Measurements from ENCODE around the gene ARHGAP22.

ARHGAP22 gene

DNA sequence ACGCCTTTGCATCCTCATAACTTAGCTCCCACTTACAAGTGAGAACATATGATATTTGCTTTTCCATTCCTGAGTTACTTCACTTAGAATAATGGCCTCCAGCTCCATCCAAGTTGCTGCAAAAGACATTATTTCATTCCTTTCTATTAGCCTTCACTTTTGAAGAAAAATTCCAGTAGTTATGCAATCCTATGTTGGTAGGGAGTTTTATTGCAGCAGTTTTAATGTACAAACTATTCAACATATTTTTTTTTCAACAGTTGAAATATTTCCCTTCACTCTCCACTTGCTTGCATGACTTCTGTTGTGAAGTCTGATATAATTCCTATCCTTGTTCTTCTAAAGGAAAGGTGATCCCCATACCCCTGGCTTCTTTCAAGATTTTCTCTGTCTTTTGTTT is 27.3 kb upstream of the ARHGAP22 start:
- no peaks in the 10 kb centered on the region for H3K9me3 ChIP-seq (ENCODE audit: control insufficient read depth, low read length)
- H3K4me1 ChIP-seq (ENCODE audit: control insufficient read depth, insufficient read depth, low read length), result peaks cover 21% of the 10 kb centered on the region
- H3K4me3 ChIP-seq (ENCODE audit: low read length), result no peak overlapping the region
- no peaks in the 10 kb centered on the region for H3K36me3 ChIP-seq (ENCODE audit: control insufficient read depth, insufficient read depth, low read length, severe bottlenecking)
- no peaks in the 10 kb centered on the region for H3K27me3 ChIP-seq (replicated peaks; ENCODE audit: control insufficient read depth, insufficient read depth, low read length)
- no peak overlapping the region for H3K9ac ChIP-seq (ENCODE audit: low read length)
- DNase-seq (ENCODE audit: low read depth), result peak; percentile 77

DNA sequence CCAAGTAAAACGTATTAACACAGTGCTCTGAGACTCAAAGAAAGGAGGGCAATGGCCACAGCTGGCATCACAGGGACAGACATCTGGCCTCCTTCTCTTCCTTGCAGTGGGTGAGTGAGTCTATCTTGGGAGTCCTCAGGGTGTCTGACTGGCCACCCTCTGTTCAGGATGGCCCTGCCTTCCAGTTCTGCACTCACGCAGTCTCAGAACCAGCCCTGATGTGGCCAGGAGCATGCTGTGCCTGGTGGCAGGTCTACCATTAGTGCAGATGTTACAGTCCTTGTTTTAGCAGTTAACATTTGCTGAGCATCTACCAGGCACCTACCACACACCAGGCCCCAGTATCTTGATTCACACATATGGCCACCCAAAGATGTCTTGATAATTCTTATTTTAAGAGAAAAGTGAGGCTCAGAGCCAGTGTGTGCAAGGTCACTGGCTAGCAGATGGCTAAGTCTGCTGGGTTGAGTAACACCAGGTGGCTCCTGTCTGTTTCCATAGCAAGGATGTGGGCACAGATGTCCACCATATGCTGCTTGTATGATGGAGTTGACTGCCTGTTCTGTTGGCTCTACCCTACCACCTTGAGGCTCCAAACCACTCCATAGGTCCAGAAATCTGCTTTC is 23.2 kb upstream of the ARHGAP22 start:
- no peaks in the 10 kb centered on the region for H3K36me3 ChIP-seq (ENCODE audit: control insufficient read depth, insufficient read depth, low read length, severe bottlenecking)
- peaks cover 7% of the 10 kb centered on the region for H3K4me1 ChIP-seq (ENCODE audit: control insufficient read depth, insufficient read depth, low read length)
- no peak overlapping the region for H3K4me3 ChIP-seq (ENCODE audit: low read length)
- no peak overlapping the region for H3K9ac ChIP-seq (ENCODE audit: low read length)
- no peaks in the 10 kb centered on the region for H3K9me3 ChIP-seq (ENCODE audit: control insufficient read depth, low read length)
- no peaks in the 10 kb centered on the region for H3K27me3 ChIP-seq (replicated peaks; ENCODE audit: control insufficient read depth, insufficient read depth, low read length)
- DNase-seq (ENCODE audit: low read depth), result no peak

DNA sequence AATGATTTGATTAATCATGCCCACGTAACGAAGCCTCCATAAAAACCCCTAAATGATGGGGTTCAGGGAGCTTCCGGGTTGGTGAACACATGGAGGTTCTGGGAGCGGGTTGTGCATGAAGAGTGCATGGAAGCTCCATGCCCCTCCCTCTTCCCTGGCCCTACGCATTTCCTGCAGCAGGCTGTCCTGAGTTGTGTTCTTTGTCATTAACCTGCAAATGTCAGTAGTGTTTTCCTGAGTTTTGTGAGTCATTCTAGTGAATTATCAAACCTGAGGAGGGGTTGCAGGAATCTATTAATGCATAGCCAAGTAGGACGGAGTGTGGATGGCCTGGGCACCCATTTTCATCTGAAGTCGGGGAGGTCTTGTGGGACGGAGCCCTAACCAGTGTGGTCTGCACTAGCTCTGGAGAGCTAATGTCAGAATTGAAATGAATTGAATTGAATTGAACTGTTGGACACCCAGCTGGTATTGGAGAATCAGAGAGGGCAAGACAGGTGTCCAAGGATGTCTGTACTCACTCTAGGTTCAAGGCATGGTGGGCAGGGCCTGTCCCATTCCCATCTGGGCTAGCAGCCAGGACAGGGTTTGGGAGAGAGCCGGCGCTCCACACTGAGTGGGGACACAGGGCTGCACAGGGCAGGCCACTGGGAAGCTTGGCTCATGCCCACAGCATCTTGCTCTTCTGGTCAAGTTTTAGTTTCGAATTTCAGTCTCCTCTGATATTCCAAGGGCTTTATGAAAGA is 22.3 kb upstream of the ARHGAP22 start:
- Histone ChIP-seq H3K9me3 (ENCODE audit: control insufficient read depth, low read length) (peaks cover under 1% of the 10 kb centered on the region), H3K9ac (ENCODE audit: low read length) (no peak overlapping the region), H3K36me3 (ENCODE audit: control insufficient read depth, insufficient read depth, low read length, severe bottlenecking) (no peaks in the 10 kb centered on the region), H3K4me3 (ENCODE audit: low read length) (no peak overlapping the region), H3K27me3 (replicated peaks; ENCODE audit: control insufficient read depth, insufficient read depth, low read length) (no peaks in the 10 kb centered on the region), H3K4me1 (ENCODE audit: control insufficient read depth, insufficient read depth, low read length) (no peaks in the 10 kb centered on the region)
- DNase-seq (ENCODE audit: low read depth), result no peak

DNA sequence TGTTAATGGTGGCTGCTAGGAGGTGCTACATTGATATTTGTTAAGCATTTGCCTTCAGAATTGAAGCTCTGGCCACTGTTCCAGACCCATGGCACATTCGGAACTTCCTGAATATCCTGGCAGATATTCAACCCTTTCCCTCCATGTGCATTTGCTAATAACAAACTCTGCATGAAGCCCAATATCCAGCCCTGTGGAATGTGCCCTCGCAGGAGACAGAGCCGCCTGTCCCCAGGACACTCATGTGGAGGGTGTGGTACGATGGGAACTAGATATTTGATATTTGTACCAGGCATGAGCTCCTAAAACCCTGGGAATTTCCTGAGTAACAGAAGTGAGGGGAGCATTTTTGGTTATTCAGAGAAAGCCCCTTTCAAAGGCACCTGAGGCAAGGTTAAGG is 21.6 kb upstream of the ARHGAP22 start:
- Histone ChIP-seq H3K9ac (ENCODE audit: low read length) (no peak overlapping the region), H3K36me3 (ENCODE audit: control insufficient read depth, insufficient read depth, low read length, severe bottlenecking) (no peaks in the 10 kb centered on the region), H3K9me3 (ENCODE audit: control insufficient read depth, low read length) (peaks cover 7% of the 10 kb centered on the region), H3K27me3 (replicated peaks; ENCODE audit: control insufficient read depth, insufficient read depth, low read length) (no peaks in the 10 kb centered on the region), H3K4me1 (ENCODE audit: control insufficient read depth, insufficient read depth, low read length) (no peaks in the 10 kb centered on the region), H3K4me3 (ENCODE audit: low read length) (no peak overlapping the region)
- DNase-seq (ENCODE audit: low read depth), result no peak

DNA sequence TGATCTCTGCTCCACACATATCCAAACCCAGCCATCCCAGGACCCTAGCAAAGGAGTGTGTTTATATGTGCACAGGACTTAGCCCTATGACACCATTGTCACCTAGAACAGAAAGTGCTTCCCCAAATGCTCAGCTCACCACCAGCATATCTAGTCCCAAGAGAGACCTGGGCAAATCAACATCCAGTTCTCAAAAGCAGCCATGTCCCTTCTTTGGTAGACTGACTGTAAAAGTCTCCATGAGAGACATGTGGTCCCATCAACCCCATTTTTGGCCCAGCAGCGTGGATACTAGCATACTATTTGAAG is 20.9 kb upstream of the ARHGAP22 start:
- DNase-seq (ENCODE audit: low read depth), result no peak
- H3K9me3 ChIP-seq (ENCODE audit: control insufficient read depth, low read length), result peaks cover 7% of the 10 kb centered on the region
- H3K36me3 ChIP-seq (ENCODE audit: control insufficient read depth, insufficient read depth, low read length, severe bottlenecking), result no peaks in the 10 kb centered on the region
- H3K4me3 ChIP-seq (ENCODE audit: low read length), result no peak overlapping the region
- H3K9ac ChIP-seq (ENCODE audit: low read length), result no peak overlapping the region
- H3K27me3 ChIP-seq (replicated peaks; ENCODE audit: control insufficient read depth, insufficient read depth, low read length), result no peaks in the 10 kb centered on the region
- no peaks in the 10 kb centered on the region for H3K4me1 ChIP-seq (ENCODE audit: control insufficient read depth, insufficient read depth, low read length)

DNA sequence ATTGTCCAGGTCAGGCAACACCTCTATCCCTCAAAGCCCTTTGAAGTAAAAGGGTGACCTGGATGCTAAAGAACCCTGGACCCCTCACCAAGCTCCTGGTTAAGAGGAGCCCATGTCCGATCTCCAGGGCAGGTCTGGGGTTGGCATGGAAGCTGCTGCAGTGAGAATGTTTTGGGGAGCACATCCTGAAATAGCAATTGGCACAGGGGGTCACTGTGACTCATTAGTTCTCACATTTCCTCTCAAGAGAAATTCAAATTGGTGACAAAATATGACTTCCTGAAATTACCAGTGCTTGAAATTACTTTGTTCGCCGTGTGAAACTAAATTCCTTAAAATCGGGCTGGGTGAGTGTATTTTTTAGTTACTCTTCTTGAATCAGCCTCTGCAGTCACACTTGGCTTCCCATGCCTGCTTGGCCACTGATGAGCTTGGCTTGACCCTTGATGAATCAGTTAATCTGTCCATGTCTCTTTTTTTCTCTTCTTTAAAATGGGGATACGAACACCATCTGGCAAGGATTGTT is 18.8 kb upstream of the ARHGAP22 start:
- no peaks in the 10 kb centered on the region for H3K4me1 ChIP-seq (ENCODE audit: control insufficient read depth, insufficient read depth, low read length)
- no peaks in the 10 kb centered on the region for H3K36me3 ChIP-seq (ENCODE audit: control insufficient read depth, insufficient read depth, low read length, severe bottlenecking)
- H3K27me3 ChIP-seq (replicated peaks; ENCODE audit: control insufficient read depth, insufficient read depth, low read length), result no peaks in the 10 kb centered on the region
- H3K4me3 ChIP-seq (ENCODE audit: low read length), result no peak overlapping the region
- peaks cover 7% of the 10 kb centered on the region for H3K9me3 ChIP-seq (ENCODE audit: control insufficient read depth, low read length)
- DNase-seq (ENCODE audit: low read depth), result no peak
- H3K9ac ChIP-seq (ENCODE audit: low read length), result no peak overlapping the region

DNA sequence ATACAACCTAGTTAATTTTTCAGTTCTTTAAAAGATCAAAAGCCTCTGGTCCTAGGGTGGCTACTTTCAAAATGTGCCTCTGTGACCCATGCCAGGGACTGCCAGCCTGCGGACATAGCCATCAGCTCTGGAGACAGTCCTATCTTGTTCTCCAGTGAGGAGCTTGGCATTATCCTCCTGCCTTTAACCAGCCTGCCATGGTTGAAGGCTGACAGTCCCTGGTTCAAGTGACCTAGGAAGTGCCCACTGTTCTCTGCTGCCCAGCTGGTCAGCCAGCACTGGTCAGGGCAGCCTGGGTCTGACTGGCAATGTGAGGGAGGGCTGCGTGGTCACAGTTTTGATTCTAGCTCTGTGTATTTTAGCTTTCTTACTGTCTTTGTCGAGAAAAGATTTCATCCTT is 18.1 kb upstream of the ARHGAP22 start:
- no peaks in the 10 kb centered on the region for H3K27me3 ChIP-seq (replicated peaks; ENCODE audit: control insufficient read depth, insufficient read depth, low read length)
- DNase-seq (ENCODE audit: low read depth), result no peak
- H3K9ac ChIP-seq (ENCODE audit: low read length), result no peak overlapping the region
- no peak overlapping the region for H3K4me3 ChIP-seq (ENCODE audit: low read length)
- H3K4me1 ChIP-seq (ENCODE audit: control insufficient read depth, insufficient read depth, low read length), result no peaks in the 10 kb centered on the region
- peaks cover 7% of the 10 kb centered on the region for H3K9me3 ChIP-seq (ENCODE audit: control insufficient read depth, low read length)
- no peaks in the 10 kb centered on the region for H3K36me3 ChIP-seq (ENCODE audit: control insufficient read depth, insufficient read depth, low read length, severe bottlenecking)

DNA sequence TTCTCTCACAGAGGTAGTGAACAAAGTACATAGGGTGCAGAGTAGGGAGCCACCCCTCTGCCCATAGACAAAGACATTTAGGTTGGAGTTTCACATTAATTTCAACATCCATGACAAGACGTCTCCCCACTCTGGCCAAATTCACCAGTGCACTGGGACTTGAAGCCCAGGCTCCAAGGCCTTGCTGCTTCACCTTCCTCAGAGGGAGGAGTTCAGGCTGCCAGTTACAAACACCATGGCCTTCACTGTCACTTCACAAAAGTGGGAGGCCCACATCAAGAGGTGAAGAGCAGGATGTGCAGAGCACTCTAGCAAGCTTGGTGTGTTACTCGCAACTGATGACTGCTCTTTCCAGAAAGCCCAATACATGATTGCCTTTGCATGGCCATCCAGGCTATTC is 15.8 kb upstream of the ARHGAP22 start:
- Histone ChIP-seq H3K9me3 (ENCODE audit: control insufficient read depth, low read length) (peaks cover 13% of the 10 kb centered on the region), H3K4me3 (ENCODE audit: low read length) (no peak overlapping the region), H3K36me3 (ENCODE audit: control insufficient read depth, insufficient read depth, low read length, severe bottlenecking) (no peaks in the 10 kb centered on the region), H3K27me3 (replicated peaks; ENCODE audit: control insufficient read depth, insufficient read depth, low read length) (no peaks in the 10 kb centered on the region), H3K4me1 (ENCODE audit: control insufficient read depth, insufficient read depth, low read length) (no peaks in the 10 kb centered on the region), H3K9ac (ENCODE audit: low read length) (no peak overlapping the region)
- DNase-seq (ENCODE audit: low read depth), result no peak

DNA sequence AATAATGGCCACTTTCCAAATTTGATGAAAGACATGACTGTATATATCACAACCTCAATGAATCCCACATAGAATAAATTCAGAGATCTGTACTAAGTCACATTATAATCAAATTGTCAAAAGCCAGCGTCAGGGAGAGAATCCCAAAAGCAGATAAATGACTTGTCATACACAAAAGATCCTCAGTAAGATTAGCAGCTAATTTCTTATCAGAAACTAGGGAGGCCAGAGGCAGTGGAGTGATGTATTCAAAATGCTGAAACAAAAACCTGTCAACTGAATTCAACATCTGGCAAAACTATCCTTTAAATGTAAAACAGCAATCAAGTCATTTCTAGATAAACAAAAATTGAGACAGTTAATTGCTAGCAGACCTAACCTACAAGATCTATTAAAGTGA is 11.6 kb upstream of the ARHGAP22 start:
- DNase-seq (ENCODE audit: low read depth), result no peak
- Histone ChIP-seq H3K9me3 (ENCODE audit: control insufficient read depth, low read length) (peaks cover 8% of the 10 kb centered on the region), H3K36me3 (ENCODE audit: control insufficient read depth, insufficient read depth, low read length, severe bottlenecking) (no peaks in the 10 kb centered on the region), H3K4me3 (ENCODE audit: low read length) (no peak overlapping the region), H3K27me3 (replicated peaks; ENCODE audit: control insufficient read depth, insufficient read depth, low read length) (no peaks in the 10 kb centered on the region), H3K9ac (ENCODE audit: low read length) (no peak overlapping the region), H3K4me1 (ENCODE audit: control insufficient read depth, insufficient read depth, low read length) (peaks cover 14% of the 10 kb centered on the region)

DNA sequence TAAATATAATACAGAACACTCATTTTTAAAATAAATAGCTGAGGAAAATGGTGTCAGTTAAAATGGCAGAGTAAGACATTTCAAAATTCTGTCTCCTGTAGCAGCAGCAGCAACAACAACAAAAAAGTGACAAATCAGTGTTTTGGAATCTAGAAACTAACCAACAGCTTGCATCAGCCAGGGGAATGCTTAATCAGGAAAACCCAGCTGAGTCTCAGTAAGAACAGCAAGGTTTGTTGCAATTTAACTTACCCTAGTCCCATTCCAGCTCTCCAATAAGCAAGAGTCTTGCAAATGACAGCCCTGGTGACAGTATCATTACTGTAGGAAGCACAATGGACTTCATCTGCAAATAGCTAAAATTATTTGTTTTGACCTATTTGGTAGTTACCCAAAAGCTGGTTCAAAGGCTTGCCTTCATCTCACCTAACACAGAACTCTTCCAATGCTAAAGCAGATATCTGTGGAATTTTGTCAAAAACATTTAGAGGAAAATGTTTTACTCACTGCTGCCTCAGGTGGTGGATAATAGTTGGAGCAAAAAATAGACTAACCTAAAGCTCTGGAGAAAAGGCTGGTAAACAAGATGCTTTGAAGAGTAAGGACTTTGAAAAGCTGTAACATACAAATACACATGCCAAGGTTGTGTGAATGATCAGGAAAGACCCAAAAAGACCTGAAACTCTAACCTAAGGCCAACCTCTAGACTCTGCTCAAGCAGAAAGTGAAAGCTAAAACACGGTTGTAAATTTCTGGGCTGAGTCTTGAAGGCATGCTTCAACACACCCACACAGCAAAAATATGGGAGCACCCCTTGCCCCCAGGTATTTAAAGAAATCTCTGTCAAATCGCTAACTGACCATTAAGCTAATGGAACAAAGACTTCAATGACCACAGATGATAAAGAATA is 9.9 kb upstream of the ARHGAP22 start:
- Histone ChIP-seq H3K9me3 (ENCODE audit: control insufficient read depth, low read length) (peaks cover 8% of the 10 kb centered on the region), H3K27me3 (replicated peaks; ENCODE audit: control insufficient read depth, insufficient read depth, low read length) (no peaks in the 10 kb centered on the region)
- DNase-seq (ENCODE audit: low read depth), result peak; percentile 57

DNA sequence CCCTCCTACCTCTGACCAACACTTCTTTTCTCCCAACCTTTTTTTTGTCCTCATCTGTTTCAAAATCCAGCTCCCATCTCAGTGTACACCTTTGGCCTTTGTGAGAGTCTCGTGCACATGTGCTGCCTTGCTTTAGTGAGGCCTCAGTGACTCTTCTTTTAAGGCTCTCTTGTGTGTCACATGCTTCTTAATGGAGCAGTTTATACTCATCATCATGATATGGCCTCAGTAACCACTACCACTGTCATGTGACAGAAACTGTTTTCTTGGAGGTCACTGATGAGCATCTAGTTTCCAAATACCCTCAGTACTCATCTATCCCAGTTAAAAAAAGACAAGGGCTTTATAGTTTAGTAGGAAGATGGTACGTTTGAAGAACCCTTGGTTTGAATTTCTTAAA is 8.1 kb upstream of the ARHGAP22 start:
- DNase-seq (ENCODE audit: low read depth), result no peak

More for the DNA sequence above, 9.9 kb upstream of the ARHGAP22 start:
- Histone ChIP-seq H3K4me1 (ENCODE audit: control insufficient read depth, insufficient read depth, low read length) (peaks cover 14% of the 10 kb centered on the region), H3K9ac (ENCODE audit: low read length) (peak overlapping the region; percentile 41), H3K4me3 (ENCODE audit: low read length) (peak overlapping the region; percentile 45), H3K36me3 (ENCODE audit: control insufficient read depth, insufficient read depth, low read length, severe bottlenecking) (no peaks in the 10 kb centered on the region)

More for the DNA sequence above, 8.1 kb upstream of the ARHGAP22 start:
- Histone ChIP-seq H3K9ac (ENCODE audit: low read length) (no peak overlapping the region), H3K9me3 (ENCODE audit: control insufficient read depth, low read length) (peaks cover 8% of the 10 kb centered on the region), H3K36me3 (ENCODE audit: control insufficient read depth, insufficient read depth, low read length, severe bottlenecking) (no peaks in the 10 kb centered on the region), H3K4me3 (ENCODE audit: low read length) (no peak overlapping the region), H3K27me3 (replicated peaks; ENCODE audit: control insufficient read depth, insufficient read depth, low read length) (no peaks in the 10 kb centered on the region), H3K4me1 (ENCODE audit: control insufficient read depth, insufficient read depth, low read length) (peaks cover 14% of the 10 kb centered on the region)

All from adipocyte (in vitro differentiated cells).